ENCODE measurements around the gene OLIG1. TPM values are rescaled to one million over a fixed set of nuclear protein-coding genes. Genes with fewer than 3 reads are reported as not detected.

OLIG1 gene
- total RNA-seq, 1 donor from 2014 or later, result not detected

DNA sequence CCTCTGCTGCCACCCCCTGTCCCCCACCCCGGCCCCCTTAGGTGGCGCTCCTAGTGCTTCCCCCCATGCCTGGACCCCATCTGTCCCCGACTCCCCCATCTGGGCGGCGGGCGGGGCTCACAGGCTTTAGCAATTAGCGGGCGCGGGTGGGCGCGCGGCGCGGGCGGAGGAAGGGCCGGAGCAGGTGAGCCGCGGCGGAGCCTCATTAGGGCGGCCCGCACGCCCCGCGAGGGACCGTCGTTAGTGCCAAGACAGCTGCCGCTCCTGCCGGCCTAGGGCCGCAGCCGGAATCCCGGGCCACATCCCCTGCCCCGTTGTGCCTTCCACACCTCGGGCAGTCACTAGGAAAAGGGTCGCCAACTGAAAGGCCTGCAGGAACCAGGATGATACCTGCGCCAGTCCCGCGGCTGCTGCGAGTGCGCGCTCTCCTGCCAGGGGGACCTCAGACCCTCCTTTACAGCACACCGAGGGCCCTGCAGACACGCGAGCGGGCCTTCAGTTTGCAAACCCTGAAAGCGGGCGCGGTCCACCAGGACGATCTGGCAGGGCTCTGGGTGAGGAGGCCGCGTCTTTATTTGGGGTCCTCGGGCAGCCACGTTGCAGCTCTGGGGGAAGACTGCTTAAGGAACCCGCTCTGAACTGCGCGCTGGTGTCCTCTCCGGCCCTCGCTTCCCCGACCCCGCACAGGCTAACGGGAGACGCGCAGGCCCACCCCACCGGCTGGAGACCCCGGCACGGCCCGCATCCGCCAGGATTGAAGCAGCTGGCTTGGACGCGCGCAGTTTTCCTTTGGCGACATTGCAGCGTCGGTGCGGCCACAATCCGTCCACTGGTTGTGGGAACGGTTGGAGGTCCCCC, 36.6 kb upstream of the OLIG1 start:
- no peak overlapping the region for H3K4me3 ChIP-seq
- no peaks in the 10 kb centered on the region for H3K9me3 ChIP-seq
- DNase-seq (ENCODE audit: low spot score in 2 of 2), result no peak

DNA sequence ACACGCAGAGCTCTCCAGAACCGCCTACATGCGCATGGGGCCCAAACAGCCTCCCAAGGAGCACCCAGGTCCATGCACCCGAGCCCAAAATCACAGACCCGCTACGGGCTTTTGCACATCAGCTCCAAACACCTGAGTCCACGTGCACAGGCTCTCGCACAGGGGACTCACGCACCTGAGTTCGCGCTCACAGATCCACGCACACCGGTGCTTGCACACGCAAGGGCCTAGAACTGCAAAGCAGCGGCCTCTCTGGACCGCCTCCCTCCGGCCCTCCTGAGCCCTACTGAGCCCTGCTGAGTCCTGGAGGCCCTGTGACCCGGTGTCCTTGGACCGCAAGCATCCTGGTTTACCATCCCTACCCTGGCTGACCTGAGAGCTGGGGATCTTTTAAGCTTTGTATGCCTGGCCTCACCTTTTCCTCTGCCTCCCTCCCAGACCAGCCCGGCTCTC, 36.0 kb upstream of the OLIG1 start:
- Histone ChIP-seq H3K27me3 (no peaks in the 10 kb centered on the region), H3K4me3 (no peak overlapping the region), H3K9me3 (no peaks in the 10 kb centered on the region), H3K36me3 (no peaks in the 10 kb centered on the region), H3K4me1 (no peaks in the 10 kb centered on the region), H3K27ac (no peak overlapping the region)
- no peak for DNase-seq (ENCODE audit: low spot score in 2 of 2)
- intact Hi-C loops (cut with DNase I), result no loop called here
- TF ChIP-seq, protein P1, sequence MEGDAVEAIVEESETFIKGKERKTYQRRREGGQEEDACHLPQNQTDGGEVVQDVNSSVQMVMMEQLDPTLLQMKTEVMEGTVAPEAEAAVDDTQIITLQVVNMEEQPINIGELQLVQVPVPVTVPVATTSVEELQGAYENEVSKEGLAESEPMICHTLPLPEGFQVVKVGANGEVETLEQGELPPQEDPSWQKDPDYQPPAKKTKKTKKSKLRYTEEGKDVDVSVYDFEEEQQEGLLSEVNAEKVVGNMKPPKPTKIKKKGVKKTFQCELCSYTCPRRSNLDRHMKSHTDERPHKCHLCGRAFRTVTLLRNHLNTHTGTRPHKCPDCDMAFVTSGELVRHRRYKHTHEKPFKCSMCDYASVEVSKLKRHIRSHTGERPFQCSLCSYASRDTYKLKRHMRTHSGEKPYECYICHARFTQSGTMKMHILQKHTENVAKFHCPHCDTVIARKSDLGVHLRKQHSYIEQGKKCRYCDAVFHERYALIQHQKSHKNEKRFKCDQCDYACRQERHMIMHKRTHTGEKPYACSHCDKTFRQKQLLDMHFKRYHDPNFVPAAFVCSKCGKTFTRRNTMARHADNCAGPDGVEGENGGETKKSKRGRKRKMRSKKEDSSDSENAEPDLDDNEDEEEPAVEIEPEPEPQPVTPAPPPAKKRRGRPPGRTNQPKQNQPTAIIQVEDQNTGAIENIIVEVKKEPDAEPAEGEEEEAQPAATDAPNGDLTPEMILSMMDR (IDR thresholded peaks at IDR 0.05), result no peak

More for the DNA sequence above, 36.6 kb upstream of the OLIG1 start:
- intact Hi-C loops (cut with DNase I), result no loop called here
- H3K36me3 ChIP-seq, result no peaks in the 10 kb centered on the region
- H3K27ac ChIP-seq, result no peak overlapping the region
- H3K27me3 ChIP-seq, result no peaks in the 10 kb centered on the region
- TF ChIP-seq, protein P1 (IDR thresholded peaks at IDR 0.05), result no peak
- H3K4me1 ChIP-seq, result no peaks in the 10 kb centered on the region

DNA sequence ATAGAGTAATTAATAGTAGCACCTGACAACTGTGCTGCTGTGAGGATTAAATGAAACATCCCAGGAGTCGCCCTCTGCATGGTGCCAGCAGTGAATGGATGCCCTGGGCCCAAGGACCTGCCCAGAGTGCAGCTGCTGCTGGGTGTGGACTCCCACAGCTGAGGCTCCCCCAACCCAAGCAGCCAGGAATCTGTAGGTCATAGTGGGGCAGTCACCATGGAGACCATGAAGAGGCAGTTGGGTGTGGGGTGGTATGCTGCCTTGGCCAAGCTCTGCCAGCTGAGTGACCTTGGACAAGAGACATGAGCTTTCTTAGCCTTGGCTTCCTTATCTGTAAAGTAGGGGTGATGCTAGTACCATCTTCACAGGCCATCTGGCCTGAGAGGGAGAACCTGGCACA, 34.8 kb upstream of the OLIG1 start:
- no peaks in the 10 kb centered on the region for H3K27me3 ChIP-seq
- no peaks in the 10 kb centered on the region for H3K9me3 ChIP-seq
- H3K4me3 ChIP-seq, result no peak overlapping the region
- TF ChIP-seq, protein P1 (IDR thresholded peaks at IDR 0.05), result no peak
- H3K4me1 ChIP-seq, result no peaks in the 10 kb centered on the region
- DNase-seq (ENCODE audit: low spot score in 2 of 2), result no peak
- no peak overlapping the region for H3K27ac ChIP-seq
- intact Hi-C loops (cut with DNase I), result no loop called here
- H3K36me3 ChIP-seq, result no peaks in the 10 kb centered on the region

DNA sequence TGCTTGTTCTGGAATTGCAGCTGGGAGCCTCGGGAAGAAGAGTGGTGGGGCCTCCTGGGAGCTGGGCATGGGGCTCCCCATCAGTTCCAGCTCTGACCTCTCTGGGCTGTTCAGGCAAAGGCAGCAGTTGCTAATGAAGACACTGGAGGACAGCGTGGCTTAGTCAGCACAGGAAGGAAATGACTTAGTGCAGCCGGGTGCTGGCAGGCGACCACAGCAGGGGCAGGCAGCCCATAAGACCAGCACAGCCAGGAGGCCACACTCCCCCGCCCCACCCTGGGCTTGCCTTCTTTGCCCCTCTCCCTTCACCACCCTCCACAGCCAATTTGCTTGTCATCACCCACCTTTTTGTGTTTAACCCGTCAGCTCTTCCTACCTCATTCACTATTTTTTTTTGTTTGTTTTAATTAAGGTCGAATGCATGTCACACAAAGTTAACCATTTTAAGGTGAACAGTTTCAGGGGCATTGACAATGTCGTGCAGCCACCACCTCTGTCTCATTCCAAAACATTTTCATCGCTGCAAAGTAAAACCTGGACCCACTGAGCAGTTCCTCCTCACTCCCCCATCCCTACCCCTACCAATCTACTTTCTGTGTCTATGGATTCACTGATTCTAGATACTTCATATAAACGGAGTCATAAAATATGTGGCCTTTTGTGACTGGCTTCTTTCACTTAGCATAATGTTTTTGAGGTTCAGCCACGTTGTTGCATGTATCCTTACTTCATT, 33.3 kb upstream of the OLIG1 start:
- intact Hi-C loops (cut with DNase I), result no loop called here
- no peaks in the 10 kb centered on the region for H3K36me3 ChIP-seq
- no peak overlapping the region for H3K4me3 ChIP-seq
- TF ChIP-seq, protein P1 (IDR thresholded peaks at IDR 0.05), result no peak
- no peaks in the 10 kb centered on the region for H3K27me3 ChIP-seq
- H3K9me3 ChIP-seq, result no peaks in the 10 kb centered on the region
- peak in 1 of 2 donors; percentile 14 for DNase-seq (ENCODE audit: low spot score in 2 of 2)
- no peak overlapping the region for H3K27ac ChIP-seq
- H3K4me1 ChIP-seq, result no peaks in the 10 kb centered on the region

GRCh38 chr21:33037501-33037900, 32.4 kb upstream of the OLIG1 start:
- intact Hi-C loops (cut with DNase I), result no loop called here
- no peak for DNase-seq (ENCODE audit: low spot score in 2 of 2)
- H3K27me3 ChIP-seq, result no peaks in the 10 kb centered on the region

More at GRCh38 chr21:33037501-33037900, 32.4 kb upstream of the OLIG1 start:
- TF ChIP-seq, protein P1 (IDR thresholded peaks at IDR 0.05), result no peak
- H3K9me3 ChIP-seq, result no peaks in the 10 kb centered on the region
- H3K4me1 ChIP-seq, result no peaks in the 10 kb centered on the region
- H3K27ac ChIP-seq, result no peak overlapping the region
- no peak overlapping the region for H3K4me3 ChIP-seq
- no peaks in the 10 kb centered on the region for H3K36me3 ChIP-seq
